ENCODE results near the gene PLA2G15.

Gene PLA2G15

DNA sequence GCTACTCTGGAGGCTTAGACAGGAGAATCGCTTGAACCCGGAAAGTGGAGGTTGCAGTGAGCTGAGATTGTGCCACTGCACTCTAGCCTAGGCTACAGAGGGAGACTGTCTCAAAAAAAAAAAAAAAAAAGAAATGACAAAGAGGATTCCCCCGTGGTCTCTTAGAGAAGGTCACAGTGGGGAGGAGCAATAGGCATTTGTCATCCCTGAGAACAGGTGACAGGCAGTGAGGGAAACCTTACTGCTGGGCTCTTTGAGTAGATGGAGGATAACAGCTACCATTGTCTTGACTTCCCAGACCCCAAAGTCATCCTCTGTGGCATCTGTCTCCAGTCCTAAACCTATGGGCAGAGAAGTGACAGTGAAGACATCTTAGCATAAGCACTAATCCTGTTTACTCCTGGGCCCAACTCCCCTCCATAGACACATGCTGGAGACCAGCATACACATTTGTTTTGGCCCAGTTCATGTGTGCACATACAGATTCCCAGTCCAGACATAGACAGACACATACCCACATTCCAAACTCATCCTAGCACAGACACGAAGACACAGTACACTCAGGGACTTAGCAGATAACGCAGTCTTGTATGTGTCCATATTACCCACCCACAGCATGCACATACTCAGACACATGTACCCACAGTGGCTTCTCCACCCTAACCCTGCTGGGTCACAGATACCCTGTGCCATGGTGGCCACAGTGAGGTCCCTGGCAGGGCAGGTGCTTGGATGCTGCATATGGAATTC, 11.9 kb upstream of the PLA2G15 start:
- DNase-seq (ENCODE audit: low spot score) = no peak

DNA sequence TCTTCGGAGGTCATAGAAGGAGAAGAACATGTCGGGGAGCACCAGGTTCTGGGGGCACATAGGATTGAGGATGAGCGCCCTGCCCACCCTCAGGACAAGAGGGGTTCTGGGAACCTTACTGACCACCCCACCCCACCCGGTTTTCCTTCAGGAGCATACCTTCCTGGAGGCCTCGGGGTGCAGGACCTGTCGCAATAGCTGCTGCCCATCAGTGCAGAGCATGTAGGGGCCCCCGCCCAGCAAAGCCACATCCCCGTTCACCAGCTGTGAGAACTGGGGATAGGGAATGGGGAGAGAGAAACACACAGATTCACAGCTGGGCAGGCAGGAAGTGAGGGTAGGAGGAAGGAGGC, 11.4 kb upstream of the PLA2G15 start:
- no peak for DNase-seq (ENCODE audit: low spot score)

DNA sequence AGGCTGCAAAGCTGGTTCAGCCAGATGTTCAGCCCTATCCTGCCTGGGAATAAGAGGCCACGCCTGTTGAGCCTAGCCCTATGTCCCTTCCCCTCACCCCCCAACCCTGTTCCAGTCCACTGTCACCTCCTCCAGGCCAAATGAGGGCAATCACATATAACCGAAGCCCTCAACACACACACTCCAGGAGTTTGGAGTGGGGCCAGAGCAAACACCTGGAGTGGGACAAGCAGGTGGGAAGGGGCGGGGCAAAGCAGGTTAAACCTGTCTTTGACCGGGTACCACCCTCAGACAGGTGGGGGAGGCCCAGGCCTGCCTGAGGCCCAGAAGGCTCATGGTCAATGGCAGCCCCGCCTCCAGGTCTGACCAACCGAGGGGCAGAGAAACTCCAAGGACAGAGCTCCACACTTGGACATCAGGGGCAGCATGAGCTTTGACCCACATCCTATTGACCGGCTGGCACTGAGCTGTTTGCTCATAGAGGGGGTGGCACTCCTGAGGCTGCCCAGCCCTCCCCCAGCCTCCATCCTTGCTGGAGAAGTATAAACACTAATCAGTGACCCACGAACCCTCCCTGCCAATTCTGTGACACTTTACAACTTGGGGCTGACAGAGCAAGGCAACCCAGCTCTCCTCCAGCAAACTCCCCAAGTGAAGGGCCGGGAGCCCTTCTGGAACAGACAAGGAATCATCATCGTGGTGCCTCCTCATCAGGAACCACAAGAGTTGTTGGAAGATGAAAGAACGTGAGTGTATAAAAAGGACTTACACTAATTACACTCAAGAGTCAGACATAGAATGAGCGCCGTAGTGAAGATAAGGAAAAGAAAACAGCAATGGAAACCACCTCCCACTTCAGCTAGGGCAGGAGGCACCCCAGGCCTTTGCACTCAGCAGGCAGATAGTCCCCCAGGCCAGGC, 10.7 kb upstream of the PLA2G15 start:
- no peak for DNase-seq (ENCODE audit: low spot score)

DNA sequence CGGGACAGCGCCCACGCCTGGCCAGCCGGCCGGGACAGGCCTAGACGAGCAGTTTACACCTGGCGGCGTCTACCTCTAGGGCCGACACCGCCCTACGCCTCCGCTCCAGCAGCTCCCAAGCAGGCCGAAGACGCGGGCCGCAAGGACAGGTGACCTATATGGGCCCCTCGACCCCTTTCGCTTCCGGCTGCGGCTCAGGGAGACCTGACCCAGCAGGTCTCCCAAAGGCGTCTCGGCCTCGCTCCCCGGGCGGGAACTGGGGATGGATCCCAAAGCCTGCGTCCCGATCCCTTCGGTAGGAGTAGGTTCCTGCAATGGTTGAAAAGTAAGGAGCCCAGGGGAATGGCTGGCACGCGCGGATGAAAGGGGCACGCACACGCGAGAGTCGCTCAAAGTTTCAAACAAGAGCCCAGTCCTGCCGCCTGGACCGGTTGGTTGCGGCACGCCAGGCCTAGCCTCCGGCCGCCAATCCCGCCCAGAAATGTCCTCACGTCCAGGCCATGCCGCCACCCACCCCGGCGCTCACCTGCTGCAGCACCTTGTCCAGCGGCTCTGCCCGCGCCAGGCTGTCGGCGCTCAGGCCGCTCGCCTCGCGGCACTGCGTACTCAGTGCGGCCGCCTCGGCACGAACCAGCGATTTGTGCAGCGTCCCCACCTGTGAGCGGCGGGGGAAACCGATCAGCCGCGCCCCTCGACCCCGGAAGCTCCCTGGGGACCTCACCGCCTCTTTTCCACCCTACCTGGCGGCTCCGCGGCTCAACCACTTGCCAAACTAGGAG, 9.9 kb upstream of the PLA2G15 start:
- no peak for DNase-seq (ENCODE audit: low spot score)

DNA sequence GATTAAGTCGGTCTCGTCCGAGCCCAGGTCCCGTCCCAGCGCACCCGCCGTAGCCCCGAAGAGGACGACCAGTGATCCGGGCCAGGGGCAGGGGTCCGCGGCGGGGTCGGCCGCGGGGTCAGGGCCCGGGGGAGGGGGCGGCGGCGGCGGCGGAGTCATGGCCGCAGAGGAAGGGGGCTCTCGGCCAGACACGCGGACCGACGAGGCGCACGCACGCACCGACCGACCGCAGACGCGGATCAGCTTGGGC, 9.4 kb upstream of the PLA2G15 start, which contains the start of gene ESRP2:
Gene ESRP2, minus strand, starts transcription at position 241 of the 250 bp plus-strand sequence. Its CDS starts 82 bp downstream, at position 159.
- DNase-seq (ENCODE audit: low spot score) = no peak

DNA sequence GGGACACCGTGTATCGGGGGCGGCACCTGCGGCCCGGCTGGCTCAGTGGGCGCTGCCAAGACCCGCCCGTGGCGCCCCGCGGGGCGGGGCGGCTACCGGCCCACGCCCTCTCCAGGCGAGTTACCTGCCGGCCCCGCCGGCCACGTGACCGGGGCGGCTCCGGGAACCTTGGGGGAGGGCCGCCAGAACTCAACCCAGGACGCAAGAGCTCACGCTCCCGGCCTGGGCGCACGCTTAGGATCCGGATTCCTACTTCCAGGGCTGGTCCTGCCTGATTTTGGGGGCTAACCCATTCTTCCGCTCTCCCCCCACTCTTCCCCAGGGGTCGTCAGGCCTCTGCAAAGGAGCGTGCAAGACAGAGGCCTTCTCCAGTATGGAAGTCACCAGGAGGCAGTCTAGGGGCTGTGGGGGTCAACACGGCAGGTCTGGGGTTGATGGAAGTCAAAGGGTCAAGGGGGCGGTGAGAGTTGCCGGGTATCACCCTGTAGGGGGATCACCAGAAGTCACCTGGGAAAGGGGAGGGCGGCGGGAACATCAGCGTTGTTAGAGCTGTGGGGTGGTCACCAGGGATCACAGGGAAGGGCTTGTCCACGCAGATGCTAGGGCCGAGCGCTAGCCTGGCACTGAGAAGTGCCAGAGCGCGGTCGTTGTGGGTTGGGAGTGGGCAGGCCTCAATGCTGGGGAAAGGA, 8.9 kb upstream of the PLA2G15 start:
- DNase-seq (ENCODE audit: low spot score) = no peak

DNA sequence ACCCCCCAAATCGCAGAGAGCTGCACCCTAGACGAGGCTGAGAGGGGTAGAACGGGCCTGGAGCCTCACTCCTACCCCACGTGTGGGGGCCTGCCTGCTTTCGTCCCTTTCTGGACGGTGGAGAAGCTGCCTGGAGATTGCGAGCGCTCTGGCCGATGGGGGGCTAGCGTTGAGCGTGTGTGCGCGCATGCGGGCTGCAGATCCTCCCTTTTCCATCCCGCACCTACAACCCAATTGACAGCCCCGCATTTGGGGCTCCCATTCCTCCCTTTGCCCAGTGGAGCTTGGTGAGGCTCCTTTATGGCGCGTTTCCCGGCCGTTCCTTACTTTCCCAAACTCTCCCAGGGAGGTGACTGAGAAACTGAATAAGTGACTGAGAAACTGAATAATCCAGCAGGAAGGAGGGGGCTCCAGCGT, 8.3 kb upstream of the PLA2G15 start:
- no peak for DNase-seq (ENCODE audit: low spot score)

DNA sequence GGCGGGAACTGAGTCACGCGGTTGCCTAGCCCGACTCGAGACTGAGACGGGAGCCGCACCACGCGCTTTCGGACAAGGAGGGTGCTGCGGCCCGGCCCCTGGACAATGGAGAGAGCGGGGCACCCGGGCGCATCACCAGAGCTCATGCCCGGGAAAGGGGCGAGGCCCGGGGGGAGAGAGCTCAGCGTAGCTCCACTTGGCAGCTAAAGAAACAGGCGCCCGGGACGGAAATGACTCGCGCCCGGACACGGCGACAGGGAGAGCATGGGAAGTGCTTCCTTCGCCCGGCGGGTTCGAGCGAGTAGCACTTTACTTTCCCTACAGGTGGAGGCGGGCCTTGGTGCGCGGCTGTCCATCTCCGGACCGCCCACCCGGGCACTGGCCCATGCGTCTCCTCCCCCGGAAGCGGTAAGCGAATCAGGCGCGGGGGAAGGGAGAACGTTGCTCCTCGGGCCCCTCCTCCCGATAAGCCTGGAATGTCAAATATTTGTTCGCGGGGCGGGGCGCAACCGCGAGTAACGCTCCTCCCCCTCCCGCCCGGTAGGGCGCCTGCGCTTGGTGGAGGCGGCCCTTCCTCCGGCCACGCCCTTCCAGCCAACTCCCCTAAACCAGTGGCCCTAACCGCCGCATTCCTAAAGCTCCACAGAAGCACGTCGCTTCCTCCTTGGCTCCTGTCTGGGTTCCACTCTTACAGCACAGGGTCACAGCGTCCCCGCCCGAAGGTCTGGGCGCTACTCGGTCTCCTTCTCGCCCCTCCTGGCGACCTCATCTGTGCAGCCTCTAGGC, 7.7 kb upstream of the PLA2G15 start:
- peak; percentile 99 for DNase-seq (ENCODE audit: low spot score)

DNA sequence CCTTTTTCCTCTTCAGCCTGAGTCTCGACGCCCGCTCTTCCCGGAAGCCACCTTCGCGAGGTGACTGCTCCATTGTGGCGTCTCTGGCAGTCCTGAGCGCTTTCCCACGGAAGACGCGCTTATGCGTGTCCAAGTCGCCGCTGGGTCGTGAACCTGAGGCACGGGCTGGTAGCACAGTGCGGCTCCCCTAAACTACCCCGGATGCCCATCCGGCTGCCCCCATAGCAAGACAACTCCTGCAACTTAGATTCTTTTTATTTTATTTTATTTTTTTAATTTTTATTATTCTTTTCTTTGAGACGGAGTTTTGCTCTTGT, 7.2 kb upstream of the PLA2G15 start:
- no peak for DNase-seq (ENCODE audit: low spot score)

DNA sequence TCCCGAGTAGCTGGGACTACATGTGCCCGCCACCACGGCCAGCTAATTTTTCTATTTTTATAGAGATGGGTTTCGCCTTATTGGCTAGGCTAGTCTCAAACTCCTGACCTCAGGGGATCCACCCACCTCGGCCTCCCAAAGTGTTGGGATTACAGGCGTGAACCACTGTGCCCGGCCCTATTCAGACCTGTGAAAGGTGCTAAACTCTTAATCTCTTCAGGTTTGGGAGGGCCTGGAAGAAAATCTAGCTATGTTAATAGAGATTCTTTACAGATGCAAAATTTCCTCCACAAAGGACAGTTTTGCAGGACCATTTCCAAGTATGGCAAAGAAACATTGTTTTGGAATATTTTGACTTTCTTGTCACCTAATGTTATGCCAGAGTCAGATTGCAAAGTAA, 3.1 kb upstream of the PLA2G15 start:
- DNase-seq (ENCODE audit: low spot score) = no peak

DNA sequence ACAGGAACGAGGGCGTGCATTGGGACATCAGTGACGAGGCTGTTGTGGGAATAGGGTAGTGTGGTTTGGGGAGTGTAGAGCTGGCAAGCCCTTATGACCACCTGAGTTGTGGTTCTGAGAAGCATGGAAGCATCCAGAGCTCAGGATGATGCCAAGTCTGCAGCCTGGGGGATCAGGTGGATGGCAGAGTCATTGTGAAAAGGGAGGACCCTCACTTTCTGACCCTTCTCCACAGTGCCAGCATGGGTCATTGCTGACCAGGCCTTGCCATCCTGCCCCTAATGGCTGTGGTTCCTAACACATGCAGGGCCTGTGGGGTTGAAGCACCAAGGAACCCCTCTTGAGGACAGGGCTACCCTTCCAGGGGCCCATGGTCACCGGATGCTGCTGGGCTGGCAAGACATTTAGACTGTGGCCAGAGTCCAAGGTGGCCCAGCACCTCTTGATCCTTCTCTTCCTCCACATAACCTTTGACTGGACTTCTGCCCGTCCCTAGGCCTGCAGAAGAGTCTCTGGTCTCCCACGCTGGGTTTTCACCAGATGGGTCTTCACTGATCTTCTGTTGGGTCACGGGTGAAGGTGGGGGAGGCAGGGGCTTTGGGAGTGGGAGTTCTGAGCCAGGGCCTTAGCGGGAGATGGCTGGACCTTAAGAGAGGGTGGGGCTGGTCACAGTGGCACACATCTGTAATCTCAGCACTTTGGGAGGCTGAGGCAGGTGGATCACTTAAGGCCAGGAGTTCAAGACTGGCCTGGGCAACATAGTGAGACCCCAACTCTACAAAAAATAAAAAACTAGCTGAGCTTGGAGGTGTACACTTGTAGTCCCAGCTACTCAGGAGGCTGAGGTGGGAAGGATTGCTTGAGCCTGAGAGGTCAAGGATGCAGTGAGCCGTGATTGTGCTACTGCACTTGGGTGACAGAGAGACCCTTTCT, 2.0 kb upstream of the PLA2G15 start:
- DNase-seq (ENCODE audit: low spot score) = no peak

DNA sequence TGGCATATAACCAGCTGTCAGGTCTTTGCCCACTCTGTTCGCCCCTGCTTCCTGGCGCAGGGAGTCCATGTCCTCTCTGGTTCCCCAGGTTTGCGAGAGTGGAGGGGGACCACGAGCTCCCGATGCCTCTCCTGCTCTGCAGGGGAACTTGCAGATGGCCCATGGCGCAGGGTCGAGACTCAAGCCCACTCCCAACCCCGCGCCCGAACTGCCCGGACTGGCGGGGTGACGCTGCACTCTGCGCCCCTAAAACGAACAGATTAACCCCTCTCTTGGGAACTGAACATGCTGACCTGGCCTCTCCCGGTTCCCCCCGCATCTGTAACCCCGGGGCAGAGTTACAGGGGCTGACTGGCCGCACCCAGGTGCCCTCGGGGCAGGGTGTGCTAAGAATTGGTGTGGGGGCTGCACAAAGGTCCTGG, 681 bp upstream of the PLA2G15 start:
- DNase-seq (ENCODE audit: low spot score) = no peak

DNA sequence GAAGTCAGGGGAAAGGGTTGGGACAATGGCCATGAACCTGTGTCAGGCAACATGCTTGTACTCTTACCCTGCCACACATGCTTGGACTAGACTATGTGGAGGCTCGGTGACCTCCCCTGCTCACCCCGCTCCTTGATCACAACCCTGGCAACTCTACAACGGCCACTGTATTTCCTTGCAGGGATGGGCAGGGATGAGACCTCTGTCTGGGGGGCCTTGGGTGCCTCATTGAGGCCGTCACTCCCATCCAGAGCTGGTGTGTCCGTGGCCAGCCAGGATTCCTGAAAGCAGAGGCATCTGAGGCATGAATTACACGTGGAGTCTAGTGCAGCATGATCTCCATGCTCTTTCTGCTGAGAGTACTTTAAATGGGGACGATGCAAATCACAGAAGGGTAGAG, 948 bp downstream of the PLA2G15 start:
- no peak for DNase-seq (ENCODE audit: low spot score)

DNA sequence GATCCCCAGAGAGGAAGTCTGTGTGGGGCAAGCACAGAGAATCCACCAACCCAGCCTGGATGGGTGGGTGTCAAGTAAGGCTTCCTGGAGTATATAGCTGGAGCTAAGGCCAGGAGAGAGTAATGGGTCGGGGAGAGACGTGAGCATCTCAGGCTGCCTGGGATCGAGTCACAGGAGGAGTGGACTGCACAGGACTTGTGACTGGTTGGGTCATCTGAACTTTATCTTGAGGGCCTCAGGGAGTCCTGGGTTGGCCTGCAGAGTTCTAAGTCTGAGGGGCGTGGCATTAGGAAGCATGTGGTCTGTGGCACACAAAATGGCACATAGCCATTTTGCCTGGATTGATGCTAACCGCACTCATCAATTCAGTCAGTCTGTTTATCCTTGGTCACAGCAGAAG, 1.5 kb downstream of the PLA2G15 start:
- no peak for DNase-seq (ENCODE audit: low spot score)

DNA sequence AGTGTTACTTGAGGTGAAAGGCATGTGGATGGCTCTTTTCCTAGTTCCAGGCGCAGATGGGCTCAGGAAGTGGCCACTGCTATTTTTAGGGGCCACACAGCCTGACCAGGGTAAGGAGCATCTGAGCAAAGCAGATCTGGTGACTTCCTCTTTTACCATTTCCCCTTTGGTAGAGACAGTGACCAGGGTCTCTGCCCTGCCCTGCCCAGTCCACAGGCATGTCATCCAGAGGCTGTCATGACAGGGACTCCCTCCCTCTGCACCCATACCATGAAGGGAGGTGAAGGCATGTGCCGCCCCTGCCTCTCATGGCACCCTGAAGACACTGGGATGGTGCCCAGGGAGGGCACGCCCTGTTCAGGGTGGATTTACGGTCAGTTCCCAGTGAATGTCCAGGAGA, 2.2 kb downstream of the PLA2G15 start:
- no peak for DNase-seq (ENCODE audit: low spot score)

DNA sequence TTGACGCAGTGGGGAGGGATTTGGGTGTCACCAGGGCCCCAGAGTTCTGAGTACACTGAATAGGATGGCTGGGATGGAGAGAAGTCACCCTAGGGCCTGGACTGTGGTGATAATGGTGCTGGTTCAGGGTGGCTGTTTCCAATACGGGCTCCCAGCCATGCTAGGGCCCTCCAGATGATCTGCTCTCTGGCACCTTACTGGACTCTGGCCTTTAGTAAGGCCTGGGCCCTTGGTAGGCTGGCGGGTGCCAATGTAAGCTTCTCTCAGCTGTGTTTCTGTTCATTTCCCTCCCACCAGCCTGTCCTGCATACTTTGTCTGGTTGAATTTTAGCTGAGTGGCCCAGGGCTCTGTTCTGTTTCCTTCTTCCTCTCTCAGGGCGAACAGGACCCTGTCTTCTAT, 2.8 kb downstream of the PLA2G15 start:
- no peak for DNase-seq (ENCODE audit: low spot score)

DNA sequence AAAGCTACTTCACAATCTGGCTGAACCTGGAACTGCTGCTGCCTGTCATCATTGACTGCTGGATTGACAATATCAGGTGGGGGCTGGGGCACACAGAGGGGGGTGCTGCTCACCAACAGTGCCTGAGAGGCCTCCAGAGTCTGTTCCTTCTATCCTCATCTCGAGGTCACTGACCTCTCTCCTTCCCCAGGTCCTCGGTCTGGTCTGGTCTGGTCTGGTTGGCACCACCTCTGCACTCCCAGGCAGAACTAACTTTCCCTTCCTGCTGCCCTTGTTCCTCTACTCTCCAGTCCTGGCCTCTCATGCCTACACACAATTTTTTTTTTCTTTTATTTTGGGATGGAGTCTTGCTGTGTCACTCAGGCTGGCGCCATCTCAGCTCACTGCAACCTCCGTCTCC, 4.2 kb downstream of the PLA2G15 start:
- no peak for DNase-seq (ENCODE audit: low spot score)

DNA sequence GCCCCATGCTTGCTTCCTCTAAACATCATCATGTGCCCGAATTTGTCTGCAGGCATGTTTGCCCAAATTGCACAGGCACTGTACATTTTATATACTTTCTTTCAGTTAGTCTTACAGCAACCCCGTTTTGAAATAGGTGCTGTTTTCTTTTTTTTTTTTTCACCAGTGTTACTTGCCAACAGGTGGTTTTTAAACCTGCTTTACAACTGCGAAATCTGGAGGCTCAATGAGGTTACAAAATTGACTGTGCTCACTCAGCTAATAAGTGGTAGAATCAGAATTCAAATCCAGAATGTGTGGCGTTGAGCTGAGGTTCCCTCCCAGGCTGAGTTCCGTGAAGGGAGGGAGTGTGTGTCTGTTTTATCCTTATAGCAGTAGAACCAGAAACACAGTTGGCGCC, 5.8 kb downstream of the PLA2G15 start:
- DNase-seq (ENCODE audit: low spot score) = no peak

DNA sequence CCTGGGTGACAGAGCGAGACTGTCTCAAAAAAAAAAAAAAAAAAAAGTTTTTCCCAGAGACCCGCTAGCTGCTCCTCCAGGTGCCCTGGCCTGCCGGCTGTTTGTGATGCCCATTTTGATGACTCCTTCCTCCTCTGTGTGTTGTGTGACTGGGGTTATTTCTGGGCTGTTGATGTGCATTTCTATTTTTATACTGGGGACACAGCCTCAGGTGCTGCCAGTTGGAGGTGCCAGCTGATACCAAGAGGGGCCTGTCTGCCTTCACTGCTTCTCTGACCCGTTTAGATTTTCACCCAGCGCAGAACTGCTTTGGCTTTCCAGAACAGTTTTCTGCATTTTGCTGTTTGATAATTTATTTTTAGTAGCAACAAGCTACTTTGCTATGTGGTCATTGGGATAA, 6.7 kb downstream of the PLA2G15 start:
- DNase-seq (ENCODE audit: low spot score) = no peak

DNA sequence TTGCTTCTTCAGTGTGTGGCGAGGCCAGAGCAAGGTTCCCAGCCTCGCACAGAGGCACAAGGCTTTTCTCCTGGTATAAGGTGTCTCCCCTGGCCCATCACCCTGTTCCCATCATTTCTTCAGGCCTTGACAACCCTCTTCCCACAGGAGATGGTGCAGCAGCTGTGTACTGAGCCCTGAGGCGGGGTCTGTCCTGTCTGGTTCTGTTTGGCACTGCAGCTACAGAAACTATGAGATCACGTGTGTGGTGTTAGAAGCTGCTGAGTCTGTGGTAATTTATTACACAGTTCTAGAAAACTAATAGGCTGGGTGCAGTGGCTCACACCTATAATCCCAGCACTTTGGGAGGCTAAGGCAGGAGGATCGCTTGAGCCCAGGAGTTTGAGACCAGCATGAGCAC, 7.2 kb downstream of the PLA2G15 start:
- no peak for DNase-seq (ENCODE audit: low spot score)

DNA sequence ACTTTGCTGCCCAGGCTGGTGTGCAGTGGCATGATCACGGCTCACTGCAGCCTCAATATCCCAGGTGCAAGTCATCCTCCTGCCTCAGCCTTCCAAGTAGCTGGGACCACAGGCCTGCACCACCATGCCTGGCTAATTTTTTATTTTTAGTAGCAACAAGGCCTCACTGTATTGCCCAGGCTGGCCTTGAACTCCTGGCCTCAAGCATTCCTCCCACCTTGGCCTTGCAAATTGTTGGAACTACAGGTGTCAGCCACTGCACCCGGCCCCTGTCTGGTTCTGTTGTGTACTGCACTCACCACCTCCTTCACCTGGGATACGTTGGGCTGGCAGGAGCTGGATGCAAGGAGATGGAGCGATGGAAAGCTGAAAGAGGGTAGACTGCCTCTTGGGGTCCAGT, 8.5 kb downstream of the PLA2G15 start:
- no peak for DNase-seq (ENCODE audit: low spot score)
